ENCODE results near the gene DMRTA2.

DNA sequence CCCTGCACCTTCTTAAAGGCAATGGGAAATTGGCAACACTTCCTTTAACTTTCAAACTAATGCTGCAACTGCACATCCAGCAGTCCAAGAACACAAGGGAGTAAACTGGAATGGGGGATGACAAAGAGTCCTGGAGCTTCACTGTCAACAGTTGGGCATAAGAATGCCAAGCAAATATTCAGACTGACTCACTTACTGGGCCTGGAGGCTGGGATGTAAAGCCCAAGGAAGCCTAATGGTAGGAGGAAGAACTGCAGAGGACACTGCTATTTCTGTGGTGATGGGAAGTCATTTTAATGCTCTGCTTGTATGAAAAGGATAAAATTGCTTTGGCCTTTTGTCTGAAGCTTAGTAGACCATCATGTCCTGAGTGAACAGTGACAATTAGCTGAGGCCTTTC lies 15.7 kb upstream of the DMRTA2 start:
- TF ChIP-seq SUZ12 (IDR thresholded peaks at IDR 0.05; ENCODE audit: extremely low read depth, insufficient read depth, insufficient read length): no peak
- TF ChIP-seq ZNF274 (IDR thresholded peaks at IDR 0.05; ENCODE audit: low read depth, low read length): no peak
- TF ChIP-seq YY1 (IDR thresholded peaks at IDR 0.05; ENCODE audit: insufficient read depth, insufficient read length): no peak
